Measurements from ENCODE around the gene HOXA9.

HOXA9 gene

DNA sequence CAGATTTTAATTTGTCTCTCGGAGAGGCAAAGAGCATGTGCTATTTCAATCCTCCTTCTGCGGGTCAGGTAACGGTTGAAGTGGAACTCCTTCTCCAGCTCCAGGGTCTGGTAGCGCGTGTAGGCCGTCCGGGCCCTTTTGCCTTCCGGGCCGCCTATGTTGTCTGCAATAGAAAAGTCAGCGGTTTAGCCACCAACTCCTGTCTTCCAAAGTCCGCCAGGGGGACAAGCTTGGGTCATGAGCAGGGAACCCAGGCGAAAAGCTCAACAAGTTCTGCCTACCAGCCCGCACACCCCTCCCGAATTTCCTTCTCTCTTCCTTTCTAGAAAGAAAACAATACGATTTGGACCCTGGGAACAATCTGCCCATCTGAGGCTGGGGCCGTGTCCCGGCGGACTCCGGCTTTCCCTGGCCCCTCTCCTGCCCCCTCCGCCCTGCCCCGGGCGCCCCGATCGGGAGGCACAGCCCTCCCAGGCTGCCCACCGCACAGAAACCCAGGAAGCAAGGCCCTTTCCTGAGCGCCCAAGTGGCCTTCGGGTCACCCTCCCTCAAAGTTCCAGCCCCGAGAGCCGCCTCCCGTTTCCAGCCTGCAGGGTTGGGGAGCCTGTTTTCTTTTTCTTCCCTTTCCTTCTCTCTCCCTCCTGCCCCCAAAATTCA, 23.3 kb downstream of the HOXA9 start:
- TF ChIP-seq GATA1 (IDR thresholded peaks at IDR 0.05; ENCODE audit: low read depth, low read length): no peak
- no peak for TF ChIP-seq POLR2A (IDR thresholded peaks at IDR 0.05; ENCODE audit: low read length)
- no peak for DNase-seq

DNA sequence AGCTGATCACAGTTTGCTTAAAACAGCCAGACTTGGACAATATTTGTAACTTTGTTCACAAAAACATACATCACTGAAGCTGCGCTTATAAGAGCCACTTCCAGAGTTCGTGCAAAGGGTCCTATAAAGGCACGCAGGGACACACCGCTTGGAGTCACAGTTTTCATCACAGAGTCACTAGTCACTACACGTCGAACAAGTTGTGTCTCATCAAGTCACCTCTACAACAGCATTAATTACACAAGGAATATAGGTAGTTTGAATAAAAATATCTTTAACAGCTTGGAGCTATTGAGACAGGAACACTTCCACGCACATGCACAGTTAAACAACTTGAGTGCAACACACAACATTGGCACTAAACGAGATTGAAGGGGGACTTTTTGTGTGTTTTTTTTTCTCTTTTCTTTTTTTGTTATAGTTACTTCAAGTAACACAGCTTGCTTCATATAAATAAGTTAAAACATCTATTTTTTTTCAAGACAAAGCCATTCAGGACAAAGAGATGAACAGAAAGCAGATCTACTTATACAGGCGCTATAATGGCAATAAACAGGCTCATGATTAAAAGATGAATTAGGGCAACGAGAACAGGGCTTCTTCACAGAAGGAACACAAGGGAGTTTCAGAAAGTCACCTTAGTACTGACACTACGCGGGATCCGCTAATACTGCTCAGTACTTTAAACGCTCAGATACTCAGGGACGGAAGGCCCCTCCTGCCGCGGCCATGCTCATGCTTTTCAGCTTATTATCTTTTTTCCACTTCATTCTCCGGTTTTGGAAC, 24.0 kb downstream of the HOXA9 start:
- DNase-seq: no peak
- TF ChIP-seq GATA1 (IDR thresholded peaks at IDR 0.05; ENCODE audit: low read depth, low read length) (no peak), POLR2A (IDR thresholded peaks at IDR 0.05; ENCODE audit: low read length) (no peak)

DNA sequence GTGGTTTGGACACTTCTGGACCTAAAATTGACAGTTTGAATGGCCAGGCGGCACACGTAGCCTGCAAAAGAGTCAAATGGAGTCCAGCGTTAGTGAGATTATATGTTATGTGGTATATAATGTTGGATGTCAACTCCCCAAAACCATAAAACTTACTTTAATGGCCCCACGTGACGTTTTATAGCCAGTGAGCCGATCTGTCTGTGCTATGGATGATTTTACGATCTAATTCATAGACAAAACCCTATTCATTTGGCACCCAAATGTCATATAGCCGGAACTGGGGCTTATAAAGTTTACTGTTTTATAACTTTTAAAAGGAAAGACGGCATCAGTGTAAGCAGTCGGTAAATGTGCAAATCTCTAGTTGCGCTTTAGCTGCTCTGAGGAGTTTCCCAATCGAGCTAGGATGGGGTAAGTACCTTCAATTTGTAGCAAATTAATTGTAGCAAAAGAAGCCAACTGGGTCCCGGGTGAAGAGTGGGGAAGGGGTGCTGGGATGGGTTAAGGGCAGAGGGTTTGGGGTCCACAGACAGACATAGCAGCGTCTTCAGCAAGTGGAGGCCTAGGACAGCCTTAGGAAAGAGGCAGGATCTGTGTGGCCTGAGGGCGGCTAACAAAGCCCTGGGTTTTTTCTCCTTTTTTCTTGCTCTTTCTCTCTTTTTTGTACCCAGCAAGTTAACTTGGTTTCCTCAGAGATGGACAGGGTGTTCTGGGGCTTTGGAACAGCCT, 25.0 kb downstream of the HOXA9 start:
- TF ChIP-seq GATA1 (IDR thresholded peaks at IDR 0.05; ENCODE audit: low read depth, low read length) (no peak), POLR2A (IDR thresholded peaks at IDR 0.05; ENCODE audit: low read length) (no peak)
- DNase-seq: no peak

GRCh38 chr7:27139334-27140125, 25.8 kb downstream of the HOXA9 start:
- no peak for DNase-seq
- no peak for TF ChIP-seq GATA1 (IDR thresholded peaks at IDR 0.05; ENCODE audit: low read depth, low read length)
- no peak for TF ChIP-seq POLR2A (IDR thresholded peaks at IDR 0.05; ENCODE audit: low read length)

GRCh38 chr7:27138985-27139333, 26.4 kb downstream of the HOXA9 start:
- TF ChIP-seq POLR2A (IDR thresholded peaks at IDR 0.05; ENCODE audit: low read length) (no peak), GATA1 (IDR thresholded peaks at IDR 0.05; ENCODE audit: low read depth, low read length) (no peak)
- DNase-seq: no peak

DNA sequence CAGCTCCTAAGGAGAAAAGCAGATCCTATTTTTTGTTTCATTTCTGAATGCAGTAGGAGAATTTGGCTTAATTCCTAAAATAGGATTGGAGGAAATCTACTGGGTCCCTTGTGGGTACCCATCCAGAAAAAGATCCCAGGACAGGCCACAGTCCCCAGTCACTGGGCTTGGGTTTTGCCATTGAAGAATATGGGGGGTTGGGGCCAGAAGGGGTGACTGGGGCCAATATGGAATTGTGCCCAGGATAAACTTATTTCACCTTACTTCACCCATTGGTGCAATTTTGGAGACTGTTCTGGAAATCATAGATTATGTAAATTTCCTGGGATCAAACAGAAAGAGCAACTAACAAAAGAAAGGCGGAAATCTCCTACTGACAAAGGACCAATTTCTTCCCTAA, 26.9 kb downstream of the HOXA9 start:
- TF ChIP-seq GATA1 (IDR thresholded peaks at IDR 0.05; ENCODE audit: low read depth, low read length) (no peak), POLR2A (IDR thresholded peaks at IDR 0.05; ENCODE audit: low read length) (no peak)
- no peak for DNase-seq

DNA sequence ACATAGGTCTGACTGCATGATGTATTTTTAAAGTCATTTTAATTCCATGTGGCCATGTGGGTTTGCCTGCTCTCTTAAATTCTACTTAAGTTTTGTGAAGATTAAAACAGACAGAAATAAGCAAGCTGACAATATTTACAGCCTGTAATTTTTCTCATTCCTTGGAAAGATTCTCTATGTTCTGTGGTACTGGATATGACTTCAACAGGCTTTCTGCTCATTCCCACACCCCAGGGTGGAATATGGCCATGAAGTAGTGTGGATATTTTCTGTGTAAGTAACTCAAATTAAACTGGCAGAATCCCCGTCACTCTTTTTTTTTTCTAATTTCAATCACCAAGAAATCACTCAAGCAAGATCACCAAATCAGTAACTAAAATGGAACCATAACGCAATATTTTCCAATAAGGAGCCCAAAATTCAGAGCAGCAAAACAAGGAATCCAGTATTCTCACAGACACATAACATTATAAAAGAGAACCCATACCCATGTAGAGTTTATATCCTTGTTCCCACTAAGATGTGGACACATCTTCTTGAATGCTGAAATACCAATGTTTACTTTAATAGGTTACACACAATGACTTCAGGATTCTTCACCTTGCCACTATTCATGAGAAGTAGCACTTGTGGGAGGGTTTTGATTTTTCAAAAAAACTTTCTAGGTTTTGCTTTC, 27.6 kb downstream of the HOXA9 start:
- TF ChIP-seq GATA1 (IDR thresholded peaks at IDR 0.05; ENCODE audit: low read depth, low read length) (no peak), POLR2A (IDR thresholded peaks at IDR 0.05; ENCODE audit: low read length) (no peak)
- no peak for DNase-seq

DNA sequence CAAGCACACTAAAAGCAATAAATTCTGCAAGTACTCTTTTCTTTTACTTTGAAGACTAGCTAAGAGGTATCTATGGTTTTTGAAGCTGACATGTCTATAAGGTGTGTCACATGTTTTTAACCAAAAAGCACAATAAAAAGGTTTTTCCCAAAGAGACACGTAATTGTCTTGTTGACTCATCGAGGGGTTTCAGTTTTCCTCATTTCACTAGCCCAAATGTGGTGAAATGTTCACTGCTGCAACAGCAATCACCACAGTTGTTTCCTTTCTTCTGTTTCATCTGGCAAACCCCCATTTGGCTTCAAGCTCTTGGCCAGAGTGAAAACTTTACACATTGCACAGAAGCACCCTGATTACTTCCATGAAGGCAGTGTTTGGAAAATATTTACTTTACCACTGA, 30.9 kb downstream of the HOXA9 start:
- DNase-seq: no peak
- TF ChIP-seq POLR2A (IDR thresholded peaks at IDR 0.05; ENCODE audit: low read length) (no peak), GATA1 (IDR thresholded peaks at IDR 0.05; ENCODE audit: low read depth, low read length) (no peak)

GRCh38 chr7:27133409-27134231, 31.7 kb downstream of the HOXA9 start:
- DNase-seq: no peak

GRCh38 chr7:27132978-27133377, 32.4 kb downstream of the HOXA9 start:
- TF ChIP-seq POLR2A (IDR thresholded peaks at IDR 0.05; ENCODE audit: low read length): no peak
- TF ChIP-seq GATA1 (IDR thresholded peaks at IDR 0.05; ENCODE audit: low read depth, low read length): no peak
- no peak for DNase-seq

More at GRCh38 chr7:27133409-27134231, 31.7 kb downstream of the HOXA9 start:
- TF ChIP-seq POLR2A (IDR thresholded peaks at IDR 0.05; ENCODE audit: low read length) (no peak), GATA1 (IDR thresholded peaks at IDR 0.05; ENCODE audit: low read depth, low read length) (no peak)

GRCh38 chr7:27132214-27132613, 33.1 kb downstream of the HOXA9 start:
- DNase-seq: no peak
- TF ChIP-seq GATA1 (IDR thresholded peaks at IDR 0.05; ENCODE audit: low read depth, low read length): no peak
- no peak for TF ChIP-seq POLR2A (IDR thresholded peaks at IDR 0.05; ENCODE audit: low read length)

GRCh38 chr7:27131390-27131819, 33.9 kb downstream of the HOXA9 start:
- TF ChIP-seq POLR2A (IDR thresholded peaks at IDR 0.05; ENCODE audit: low read length) (no peak), GATA1 (IDR thresholded peaks at IDR 0.05; ENCODE audit: low read depth, low read length) (no peak)
- DNase-seq: no peak
